Mesenchymal stem cell (in vitro differentiated cells and primary cell): ENCODE measurements around the gene EMB.
"Not testable (repeated sequence)": the region's sequence is repeated elsewhere in the genome, so short reads cannot be mapped to it uniquely, and the experiment has no call there.

Experiments used
- DNase-seq: peaks from one replicate; pipeline ENCODE4 v3.0.0-alpha.2; 2013
- H2AFZ ChIP-seq: one replicate; pipeline ENCODE4 v1.6.1; 2013; ENCODE audit warnings: low read depth, mild to moderate bottlenecking, control low read depth, inconsistent platforms, low read length, moderate library complexity
- H2AK5ac ChIP-seq: 2 replicates; pipeline ENCODE4 v1.6.1; 2013; ENCODE audit warnings: low read length, moderate library complexity, mild to moderate bottlenecking, inconsistent platforms; ENCODE audit not compliant: severe bottlenecking
- H2BK120ac ChIP-seq: one replicate; pipeline ENCODE4 v1.6.1; 2013; ENCODE audit warnings: low read depth, mild to moderate bottlenecking, inconsistent platforms, low read length, moderate library complexity
- H2BK12ac ChIP-seq, 2 experiments: one replicate each; pipeline ENCODE4 v1.6.1; 2013; ENCODE audit warnings: inconsistent platforms in 2 of 2, low read length in 2 of 2, mild to moderate bottlenecking in 2 of 2, moderate library complexity in 2 of 2, control low read depth in 1 of 2
- H2BK15ac ChIP-seq: one replicate; pipeline ENCODE4 v1.6.1; 2013; ENCODE audit warnings: mild to moderate bottlenecking, low read depth, inconsistent platforms; ENCODE audit not compliant: poor library complexity, severe bottlenecking
- H2BK5ac ChIP-seq: 2 replicates; pipeline ENCODE4 v1.6.1; 2013; ENCODE audit warnings: low read depth, mild to moderate bottlenecking, low read length, control low read depth, inconsistent platforms; ENCODE audit not compliant: poor library complexity, severe bottlenecking
- H3K14ac ChIP-seq, 2 experiments: one replicate each; pipeline ENCODE4 v1.6.1; 2013; ENCODE audit warnings: inconsistent platforms in 2 of 2, low read length in 2 of 2, control low read depth in 1 of 2, mild to moderate bottlenecking in 1 of 2, moderate library complexity in 1 of 2
- H3K18ac ChIP-seq, 2 experiments: one replicate each; pipeline ENCODE4 v1.6.1; 2013; ENCODE audit warnings: inconsistent platforms in 2 of 2, low read length in 2 of 2, control low read depth in 1 of 2, low read depth in 1 of 2, mild to moderate bottlenecking in 1 of 2
- H3K23ac ChIP-seq, 2 experiments: one replicate each; pipeline ENCODE4 v1.6.1; 2013; ENCODE audit warnings: inconsistent platforms in 2 of 2, low read length in 2 of 2, mild to moderate bottlenecking in 2 of 2, moderate library complexity in 2 of 2, control low read depth in 1 of 2
- H3K27ac ChIP-seq: 2 replicates; pipeline ENCODE4 v1.5.1; 2013; ENCODE audit warnings: mild to moderate bottlenecking, moderate library complexity, low read length, control low read depth, inconsistent platforms; ENCODE audit not compliant: poor library complexity, severe bottlenecking
- H3K27me3 ChIP-seq, 2 experiments: 2 replicates each; pipeline versions ENCODE4 v1.6.1 to v1.7.0; 2013; ENCODE audit warnings: low read length in 2 of 2, mild to moderate bottlenecking in 2 of 2, moderate library complexity in 2 of 2, control low read depth in 1 of 2, inconsistent platforms in 1 of 2; ENCODE audit not compliant: control insufficient read depth in 1 of 2, insufficient read depth in 1 of 2
- H3K36me3 ChIP-seq, 2 experiments: 2 replicates each; pipeline versions ENCODE4 v1.6.1 to v1.7.0; 2013; ENCODE audit warnings: low read length in 2 of 2, control low read depth in 1 of 2, inconsistent platforms in 1 of 2, low read depth in 1 of 2, mild to moderate bottlenecking in 1 of 2; ENCODE audit not compliant: insufficient read depth in 2 of 2, control insufficient read depth in 1 of 2
- H3K4ac ChIP-seq, 2 experiments: one replicate each; pipeline ENCODE4 v1.6.1; 2013; ENCODE audit warnings: inconsistent platforms in 2 of 2, low read length in 2 of 2, mild to moderate bottlenecking in 2 of 2, moderate library complexity in 2 of 2, control low read depth in 1 of 2, low read depth in 1 of 2
- H3K4me1 ChIP-seq: 2 replicates; pipeline ENCODE4 v1.6.1; 2013; ENCODE audit warnings: low read depth, low read length, control low read depth; ENCODE audit not compliant: control insufficient read depth, insufficient read depth
- H3K4me2 ChIP-seq: 2 replicates; pipeline ENCODE4 v1.6.1; 2013; ENCODE audit warnings: low read length, mild to moderate bottlenecking, inconsistent platforms; ENCODE audit not compliant: poor library complexity, severe bottlenecking
- H3K4me3 ChIP-seq, 2 experiments: 2 replicates each; pipeline versions ENCODE4 v1.5.1 to v1.7.0; 2013; ENCODE audit warnings: low read length in 2 of 2, mild to moderate bottlenecking in 2 of 2, control low read depth in 1 of 2, low read depth in 1 of 2; ENCODE audit not compliant: insufficient read depth in 1 of 2
- H3K79me1 ChIP-seq: replicated peaks from 2 replicates; pipeline ENCODE4 v1.6.1; 2013; ENCODE audit warnings: mild to moderate bottlenecking, control low read depth, low read length, inconsistent platforms; ENCODE audit not compliant: poor library complexity, severe bottlenecking
- H3K9ac ChIP-seq: 2 replicates; pipeline ENCODE4 v1.7.0; 2013; ENCODE audit warnings: mild to moderate bottlenecking, low read length, moderate library complexity
- H3K9me3 ChIP-seq: 2 replicates; pipeline ENCODE4 v1.7.0; 2013; ENCODE audit warnings: mild to moderate bottlenecking, low read length; ENCODE audit not compliant: control insufficient read depth
- H4K8ac ChIP-seq: one replicate; pipeline ENCODE4 v1.6.1; 2013; ENCODE audit warnings: inconsistent platforms, mild to moderate bottlenecking, low read length, moderate library complexity
- H4K91ac ChIP-seq: one replicate; pipeline ENCODE4 v1.6.1; 2013; ENCODE audit warnings: mild to moderate bottlenecking, low read length, inconsistent platforms
- WGBS: methylation state at CpG from one replicate; pipeline ENCODE4 v1.1.7; 2013; ENCODE audit warnings: mixed read lengths; 5-methylcytosine and 5-hydroxymethylcytosine counted together

Gene EMB

DNA sequence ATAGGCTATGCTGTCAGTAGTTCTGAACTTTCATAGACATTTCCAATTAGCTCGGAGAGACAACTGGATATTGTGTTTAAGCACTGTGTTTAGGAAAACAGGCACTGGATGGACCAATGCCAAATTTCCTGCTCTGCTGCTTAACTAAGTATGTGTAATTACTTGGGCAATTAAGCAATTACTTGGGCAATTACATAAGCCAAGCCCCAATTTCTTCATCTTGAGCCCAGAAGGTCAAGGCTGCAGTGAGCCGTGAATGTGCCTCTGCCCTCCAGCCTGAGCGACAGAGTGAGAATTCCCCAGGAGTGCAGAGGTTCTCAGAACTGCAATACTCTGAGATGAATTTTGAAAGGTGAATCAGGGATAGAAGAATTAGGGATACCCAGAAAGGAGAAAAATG, 3.0 kb downstream of the EMB start:
- not testable (repeated sequence) for H3K23ac ChIP-seq, H2AFZ ChIP-seq, H3K4ac ChIP-seq, H3K4me1 ChIP-seq, H4K8ac ChIP-seq, H2BK5ac ChIP-seq, H3K4me3 ChIP-seq, H2BK15ac ChIP-seq, H4K91ac ChIP-seq, DNase-seq, H3K9ac ChIP-seq, H3K9me3 ChIP-seq, H2BK12ac ChIP-seq, H3K4me2 ChIP-seq, H3K36me3 ChIP-seq, H3K18ac ChIP-seq, H2BK120ac ChIP-seq, H3K27me3 ChIP-seq, H3K27ac ChIP-seq, H3K79me1 ChIP-seq, H3K14ac ChIP-seq, H2AK5ac ChIP-seq
- 58% methylated on average over 2 of the region's 3 CpGs for WGBS

DNA sequence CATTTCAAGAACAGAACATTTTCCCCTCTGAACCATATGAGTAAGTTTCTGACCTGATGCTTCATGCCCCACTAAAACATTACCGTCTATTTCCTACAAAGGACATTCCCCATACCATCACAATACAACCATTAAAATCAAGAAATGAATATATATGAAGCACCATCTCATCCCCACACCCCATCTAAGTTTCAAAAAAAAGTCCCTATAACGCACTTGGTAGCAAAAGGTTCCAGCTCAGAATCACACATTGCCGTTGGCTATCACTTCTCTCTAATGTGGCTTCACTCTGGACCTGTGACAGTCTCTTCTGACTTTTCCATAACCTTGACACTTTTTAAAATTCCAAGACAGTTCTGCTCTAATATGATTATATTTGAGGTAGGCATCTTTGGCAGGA, 5.9 kb downstream of the EMB start:
- Histone ChIP-seq H3K18ac (no peak overlapping the region), H3K9me3 (no peaks in the 10 kb centered on the region), H3K4ac (no peak overlapping the region), H3K4me3 (no peak overlapping the region), H2BK120ac (no peak overlapping the region), H3K23ac (no peak overlapping the region), H3K9ac (no peak overlapping the region), H3K79me1 (no peaks in the 10 kb centered on the region), H2BK5ac (no peak overlapping the region), H3K27ac (no peak overlapping the region), H2AK5ac (no peak overlapping the region), H3K27me3 (no peaks in the 10 kb centered on the region), H2AFZ (no peak overlapping the region), H3K36me3 (no peaks in the 10 kb centered on the region), H2BK15ac (no peak overlapping the region), H4K91ac (no peak overlapping the region), H2BK12ac (no peak overlapping the region), H3K4me1 (no peaks in the 10 kb centered on the region), H4K8ac (no peak overlapping the region), H3K14ac (no peak overlapping the region), H3K4me2 (no peak overlapping the region)
- WGBS, result 98% methylated on average over 3 of the region's 3 CpGs
- no peak for DNase-seq

DNA sequence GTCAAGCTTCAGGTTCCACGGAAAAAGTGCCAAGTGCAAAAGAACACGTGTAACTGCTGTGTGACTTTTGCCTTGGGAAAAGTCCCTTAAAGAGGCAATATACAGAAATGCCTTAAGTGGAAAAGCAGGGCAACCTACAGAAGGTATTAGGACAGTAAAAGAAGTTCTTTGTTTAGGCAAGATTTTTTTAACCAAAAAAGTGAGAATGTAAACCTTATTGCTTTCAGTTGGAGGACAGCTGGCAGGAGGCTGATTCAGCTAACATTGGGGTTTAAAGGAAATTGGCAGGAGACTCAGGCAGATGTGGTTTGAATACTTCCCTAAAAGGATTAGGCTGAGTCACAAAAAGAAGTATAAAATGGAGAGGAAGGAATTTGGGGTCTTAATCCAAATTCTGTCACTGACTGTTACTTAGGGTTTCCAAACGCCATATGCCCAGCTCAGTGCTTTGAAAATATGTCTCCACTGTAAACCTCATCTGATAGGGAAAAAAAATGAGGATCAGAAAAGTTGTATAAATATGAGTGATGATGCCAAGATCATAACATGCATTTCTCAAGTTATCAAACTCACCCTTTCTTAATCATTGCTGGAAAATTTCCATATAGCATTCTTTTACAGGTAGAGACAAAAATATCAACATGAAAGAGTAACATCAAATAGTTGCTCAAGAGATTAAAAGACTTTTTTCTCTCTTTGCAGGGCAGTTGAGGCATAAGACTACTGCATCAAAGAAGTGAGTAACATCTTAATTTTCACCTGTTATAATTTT, 9.8 kb downstream of the EMB start:
- not testable (repeated sequence) for H4K91ac ChIP-seq, H2BK120ac ChIP-seq, H3K4me1 ChIP-seq, H2BK15ac ChIP-seq, H3K4me2 ChIP-seq, H4K8ac ChIP-seq, H3K23ac ChIP-seq, H3K9me3 ChIP-seq, H3K27ac ChIP-seq, H3K18ac ChIP-seq, DNase-seq, H2AFZ ChIP-seq, H3K79me1 ChIP-seq, H2BK5ac ChIP-seq, H3K4ac ChIP-seq, H3K36me3 ChIP-seq, H3K14ac ChIP-seq, H3K27me3 ChIP-seq, H2BK12ac ChIP-seq, H2AK5ac ChIP-seq
- peak overlapping the region in 1 of 2 experiments; percentile 53 for H3K4me3 ChIP-seq
- peak overlapping the region; percentile 5 for H3K9ac ChIP-seq
- 97% methylated on average over 2 of the region's 3 CpGs for WGBS

DNA sequence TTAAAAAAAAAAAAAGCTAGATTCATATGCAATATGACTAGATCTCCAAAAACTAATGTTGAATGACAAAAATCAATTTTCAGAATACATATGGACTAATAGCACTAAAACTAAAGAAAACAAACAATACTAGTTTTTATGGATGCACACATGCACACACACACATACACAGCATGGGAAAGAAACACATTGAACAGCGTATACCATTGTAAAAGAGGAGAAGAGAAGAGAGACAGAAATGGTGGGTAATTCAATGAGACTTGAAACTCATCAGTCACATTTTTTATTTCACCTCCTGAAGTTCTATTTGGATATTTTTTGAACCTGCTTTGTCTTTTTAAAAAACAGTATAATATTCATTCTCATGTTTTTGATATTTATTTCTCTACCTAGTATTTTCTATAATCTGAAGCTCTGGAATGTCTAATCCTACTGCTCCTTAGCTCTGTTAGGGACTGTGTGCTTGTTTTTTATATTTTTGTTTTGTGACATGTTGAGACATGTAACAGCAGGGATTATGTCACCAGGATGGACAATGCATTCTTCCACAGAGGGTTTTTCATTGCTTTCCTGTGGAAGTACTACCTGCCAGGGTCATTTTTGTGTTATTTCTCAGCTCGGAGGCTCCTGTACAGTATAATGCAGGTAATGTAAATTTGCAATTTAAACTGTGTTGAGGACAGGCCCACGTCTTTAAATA, 17.8 kb downstream of the EMB start:
- not testable (repeated sequence) for H3K18ac ChIP-seq, H2BK120ac ChIP-seq, H2AK5ac ChIP-seq, DNase-seq, H2BK5ac ChIP-seq, H3K79me1 ChIP-seq, H3K4ac ChIP-seq, H3K27ac ChIP-seq, H3K4me2 ChIP-seq, H4K91ac ChIP-seq, H3K14ac ChIP-seq, H3K4me3 ChIP-seq, H2BK15ac ChIP-seq, H2BK12ac ChIP-seq, H3K4me1 ChIP-seq, H3K36me3 ChIP-seq, H3K23ac ChIP-seq, H3K9ac ChIP-seq, H4K8ac ChIP-seq, H3K9me3 ChIP-seq, H2AFZ ChIP-seq, H3K27me3 ChIP-seq
- whole genome bisulfite sequencing, result no CpG with 5 or more reads among the region's 3 CpGs
